ENCODE results near the gene HSPA4.

HSPA4 gene

DNA sequence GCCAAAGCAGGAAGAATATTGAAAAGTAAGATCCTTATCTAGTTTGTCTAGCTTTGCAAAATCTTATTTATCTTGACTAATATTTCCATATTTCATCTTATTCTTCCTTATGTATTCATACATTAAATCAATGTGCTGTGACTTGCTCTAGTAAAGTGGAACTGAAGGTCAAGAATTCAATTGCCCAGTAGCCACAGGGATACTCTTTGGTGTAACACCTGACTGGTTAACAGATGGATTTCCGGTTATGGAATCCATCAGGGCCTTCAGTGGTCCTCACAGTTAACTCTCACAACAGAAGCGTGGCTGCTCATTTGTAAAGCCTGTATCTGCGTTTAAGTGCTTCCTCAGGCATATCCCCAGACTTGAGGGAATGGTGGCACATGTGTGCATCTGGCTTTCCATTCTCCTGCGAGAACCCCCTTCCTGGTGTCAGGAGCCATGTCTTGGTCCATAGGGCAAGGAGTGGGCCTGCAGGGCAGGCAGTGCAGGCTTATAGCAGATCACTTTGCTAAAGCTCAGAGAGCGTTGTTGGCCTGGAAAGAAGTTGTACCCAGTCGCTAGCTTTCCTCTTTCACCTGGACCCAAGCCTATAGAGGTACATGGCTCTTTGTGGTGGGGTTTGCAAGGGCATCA is 99.2 kb downstream of the HSPA4 start:
- H3K4me3 ChIP-seq (ENCODE audit: control insufficient read depth, low read depth, low read length) = no peak overlapping the region
- DNase-seq (ENCODE audit: low read depth) = no peak
- no peak for TF ChIP-seq CTCF (IDR thresholded peaks at IDR 0.05; ENCODE audit: control insufficient read depth, insufficient read depth, low read depth, low read length, missing control alignments)

DNA sequence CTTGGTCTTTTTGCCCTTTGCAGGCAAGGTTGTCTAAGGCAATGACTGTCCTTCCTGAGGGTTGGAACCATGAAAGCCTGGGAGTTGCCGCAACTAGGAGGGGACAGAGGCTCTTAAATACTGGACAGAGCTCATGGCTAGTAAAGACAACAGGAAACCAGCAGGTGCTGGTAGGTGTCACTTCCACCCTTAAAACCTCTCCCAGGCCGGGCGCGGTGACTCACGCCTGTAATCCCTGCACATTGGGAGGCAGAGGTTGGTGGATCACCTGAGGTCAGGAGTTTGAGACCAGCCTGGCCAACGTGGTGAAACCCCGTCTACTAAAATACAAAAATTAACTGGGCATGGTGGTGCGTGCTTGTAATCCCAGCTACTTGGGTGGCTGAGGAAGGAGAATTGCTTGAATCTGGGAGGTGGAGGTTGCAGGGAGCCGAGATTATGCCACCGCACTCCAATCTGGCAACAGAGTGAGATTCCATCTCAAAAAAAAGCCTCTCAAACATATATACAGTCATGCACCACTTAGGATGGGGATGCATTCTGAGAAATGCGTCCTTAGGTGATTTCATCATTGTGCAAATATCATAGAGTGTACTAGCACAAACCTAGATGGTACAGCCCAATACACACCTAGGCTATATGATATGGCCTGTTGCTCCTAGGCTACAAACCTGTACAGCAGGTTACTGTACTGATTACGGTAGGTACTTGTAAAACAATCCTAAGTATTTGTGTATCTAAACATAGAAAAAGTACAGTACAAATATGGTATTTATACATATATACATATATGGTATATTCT is 102.7 kb downstream of the HSPA4 start:
- no peak for DNase-seq (ENCODE audit: low read depth)
- no peak for TF ChIP-seq CTCF (IDR thresholded peaks at IDR 0.05; ENCODE audit: control insufficient read depth, insufficient read depth, low read depth, low read length, missing control alignments)
- H3K4me3 ChIP-seq (ENCODE audit: control insufficient read depth, low read depth, low read length) = no peak overlapping the region

GRCh38 chr5:133155326-133155969 is 103.6 kb downstream of the HSPA4 start:
- H3K4me3 ChIP-seq (ENCODE audit: control insufficient read depth, low read depth, low read length) = no peak overlapping the region
- TF ChIP-seq CTCF (IDR thresholded peaks at IDR 0.05; ENCODE audit: control insufficient read depth, insufficient read depth, low read depth, low read length, missing control alignments) = no peak
- no peak for DNase-seq (ENCODE audit: low read depth)
